ENCODE measurements around the gene SFI1. TPM values are rescaled to one million over a fixed set of nuclear protein-coding genes. Genes with fewer than 3 reads are reported as not detected.
"Not testable (repeated sequence)": the region's sequence is repeated elsewhere in the genome, so short reads cannot be mapped to it uniquely, and the experiment has no call there.

SFI1 gene
- total RNA-seq, 4 donors from 2014 or later = 11.0 to 20.0 (median 16.4) TPM

DNA sequence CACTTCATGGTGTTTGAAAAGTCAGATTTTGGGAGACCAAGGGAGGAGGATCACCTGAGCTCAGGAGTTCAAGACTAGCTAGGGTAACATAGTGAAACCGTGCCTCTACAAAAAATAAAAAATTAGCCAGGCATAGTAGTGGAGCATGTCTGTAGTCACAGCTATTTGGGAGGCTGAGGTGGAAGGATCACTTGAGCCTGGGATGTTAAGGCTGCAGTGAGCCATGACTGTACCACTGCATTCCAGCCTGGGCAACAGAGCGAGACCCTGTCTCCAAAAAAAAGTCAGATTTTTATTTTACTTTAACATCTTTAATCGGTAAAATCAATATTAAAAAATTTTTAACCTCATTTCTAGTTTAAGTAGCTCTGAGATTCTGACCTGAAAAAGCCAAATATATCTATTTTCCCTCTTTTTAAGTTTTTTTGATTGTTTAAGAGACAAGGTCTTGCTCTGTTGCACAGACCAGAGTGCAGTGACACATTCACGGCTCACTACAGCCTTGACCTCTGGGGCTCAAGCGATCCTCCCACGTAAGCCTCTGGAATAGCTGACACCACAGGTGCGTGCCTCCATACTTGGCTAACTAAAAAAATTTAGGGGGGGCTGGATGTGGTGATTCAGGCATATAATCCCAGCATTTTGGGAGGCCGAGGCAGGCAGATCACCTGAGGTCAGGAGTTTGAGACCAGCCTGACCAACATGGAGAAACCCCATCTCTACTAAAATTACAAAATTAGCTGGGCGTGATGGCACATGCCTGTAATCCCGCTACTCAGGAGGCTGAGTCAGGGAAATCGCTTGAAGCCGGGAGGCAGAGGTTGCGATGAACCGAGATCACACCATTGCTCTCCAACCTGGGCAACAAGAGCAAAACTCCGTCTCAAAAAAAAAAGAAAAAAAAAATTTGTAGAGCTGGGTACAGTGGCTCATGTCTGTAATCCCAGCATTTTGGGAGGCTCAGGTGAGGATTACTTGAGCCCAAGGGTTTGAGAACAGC, 48.4 kb downstream of the SFI1 start:
- TF ChIP-seq POLR2A (IDR thresholded peaks at IDR 0.05) = no peak
- TF ChIP-seq, protein P1, sequence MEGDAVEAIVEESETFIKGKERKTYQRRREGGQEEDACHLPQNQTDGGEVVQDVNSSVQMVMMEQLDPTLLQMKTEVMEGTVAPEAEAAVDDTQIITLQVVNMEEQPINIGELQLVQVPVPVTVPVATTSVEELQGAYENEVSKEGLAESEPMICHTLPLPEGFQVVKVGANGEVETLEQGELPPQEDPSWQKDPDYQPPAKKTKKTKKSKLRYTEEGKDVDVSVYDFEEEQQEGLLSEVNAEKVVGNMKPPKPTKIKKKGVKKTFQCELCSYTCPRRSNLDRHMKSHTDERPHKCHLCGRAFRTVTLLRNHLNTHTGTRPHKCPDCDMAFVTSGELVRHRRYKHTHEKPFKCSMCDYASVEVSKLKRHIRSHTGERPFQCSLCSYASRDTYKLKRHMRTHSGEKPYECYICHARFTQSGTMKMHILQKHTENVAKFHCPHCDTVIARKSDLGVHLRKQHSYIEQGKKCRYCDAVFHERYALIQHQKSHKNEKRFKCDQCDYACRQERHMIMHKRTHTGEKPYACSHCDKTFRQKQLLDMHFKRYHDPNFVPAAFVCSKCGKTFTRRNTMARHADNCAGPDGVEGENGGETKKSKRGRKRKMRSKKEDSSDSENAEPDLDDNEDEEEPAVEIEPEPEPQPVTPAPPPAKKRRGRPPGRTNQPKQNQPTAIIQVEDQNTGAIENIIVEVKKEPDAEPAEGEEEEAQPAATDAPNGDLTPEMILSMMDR (IDR thresholded peaks at IDR 0.05) = no peak
- Histone ChIP-seq H3K4me3 (no peak overlapping the region), H3K27ac (no peak overlapping the region), H3K27me3 (no peaks in the 10 kb centered on the region), H3K36me3 (peaks cover 0 to 33% (median 0%) of the 10 kb centered on the region in 3 donors), H3K4me1 (peaks cover 0 to 6% (median 0%) of the 10 kb centered on the region in 3 donors), H3K9me3 (no peaks in the 10 kb centered on the region)
- no peak for DNase-seq
- intact Hi-C loops (cut with DNase I) = no loop called here
- WGBS, 2 donors = 55 to 72% methylated on average over 15 of the region's 15 CpGs

DNA sequence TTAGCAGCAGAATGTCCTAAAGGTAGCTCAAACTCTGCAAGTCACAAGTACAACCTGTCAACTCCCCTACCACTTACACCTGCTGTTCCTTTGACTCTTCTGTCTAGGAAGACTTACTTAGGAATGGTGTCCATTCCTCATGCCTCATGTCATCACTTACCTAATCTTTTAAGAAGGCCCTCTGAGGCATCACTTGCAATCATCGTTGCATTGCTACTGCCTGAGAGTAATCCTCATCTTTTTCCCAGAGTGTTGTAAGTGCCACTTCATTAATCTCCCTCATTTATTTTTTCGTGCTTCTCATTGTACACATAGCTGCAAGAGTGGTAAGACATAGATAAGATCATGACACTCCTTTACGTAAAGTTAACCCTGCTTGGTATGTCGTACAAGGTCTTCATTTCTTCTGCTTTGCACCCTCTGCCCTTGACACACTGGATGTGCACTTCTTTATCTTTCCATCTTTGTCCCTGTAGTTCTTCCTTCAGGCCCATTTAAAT, 54.6 kb downstream of the SFI1 start:
- WGBS, 2 donors = 75 to 77% methylated on average over 4 of the region's 4 CpGs
- Histone ChIP-seq H3K27me3 (no peaks in the 10 kb centered on the region), H3K4me3 (no peak overlapping the region), H3K27ac (no peak overlapping the region), H3K4me1 (no peaks in the 10 kb centered on the region), H3K9me3 (no peaks in the 10 kb centered on the region), H3K36me3 (peaks cover 0 to 62% (median 0%) of the 10 kb centered on the region in 3 donors)
- DNase-seq = no peak
- intact Hi-C loops (cut with DNase I) = no loop called here
- TF ChIP-seq, protein P1 (IDR thresholded peaks at IDR 0.05) = no peak
- no peak for TF ChIP-seq POLR2A (IDR thresholded peaks at IDR 0.05)

DNA sequence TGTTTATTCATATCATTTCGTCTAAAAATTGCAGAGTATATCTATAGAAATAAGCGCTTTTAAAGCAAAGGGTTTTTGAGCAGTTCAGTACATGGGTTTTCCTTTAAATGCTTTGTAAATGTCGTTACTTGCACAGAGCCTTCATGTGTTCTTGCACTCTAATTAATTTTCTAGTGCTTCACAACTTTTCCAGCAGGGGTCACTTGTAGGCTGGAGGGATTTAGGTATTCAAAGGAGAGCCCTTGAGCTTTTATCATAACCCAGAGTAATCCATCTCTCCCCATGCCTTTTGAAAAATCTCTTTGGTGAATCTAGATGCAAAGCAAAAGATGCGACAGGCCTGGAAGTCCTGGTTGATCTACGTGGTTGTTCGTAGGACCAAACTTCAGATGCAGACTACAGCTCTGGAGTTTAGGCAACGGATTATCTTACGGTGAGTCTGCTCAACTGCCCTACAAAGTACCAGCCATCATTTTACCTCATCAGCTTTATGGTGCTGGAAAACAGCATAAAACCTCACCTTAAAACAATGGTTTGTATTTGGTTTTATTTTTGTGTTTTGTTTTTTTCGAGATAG, 60.4 kb downstream of the SFI1 start:
- Histone ChIP-seq H3K27ac (no peak overlapping the region), H3K36me3 (peaks cover 0 to 33% (median 0%) of the 10 kb centered on the region in 3 donors), H3K4me3 (no peak overlapping the region), H3K4me1 (peaks cover 0 to 5% (median 0%) of the 10 kb centered on the region in 3 donors), H3K27me3 (no peaks in the 10 kb centered on the region), H3K9me3 (no peaks in the 10 kb centered on the region)
- DNase-seq = no peak
- TF ChIP-seq, protein P1 (IDR thresholded peaks at IDR 0.05) = peak; percentile 31 to 59 (median 38)
- no peak for TF ChIP-seq POLR2A (IDR thresholded peaks at IDR 0.05)
- intact Hi-C loops (cut with DNase I) = no loop called here
- 71 to 74% methylated on average over 9 of the region's 9 CpGs for WGBS, 2 donors

DNA sequence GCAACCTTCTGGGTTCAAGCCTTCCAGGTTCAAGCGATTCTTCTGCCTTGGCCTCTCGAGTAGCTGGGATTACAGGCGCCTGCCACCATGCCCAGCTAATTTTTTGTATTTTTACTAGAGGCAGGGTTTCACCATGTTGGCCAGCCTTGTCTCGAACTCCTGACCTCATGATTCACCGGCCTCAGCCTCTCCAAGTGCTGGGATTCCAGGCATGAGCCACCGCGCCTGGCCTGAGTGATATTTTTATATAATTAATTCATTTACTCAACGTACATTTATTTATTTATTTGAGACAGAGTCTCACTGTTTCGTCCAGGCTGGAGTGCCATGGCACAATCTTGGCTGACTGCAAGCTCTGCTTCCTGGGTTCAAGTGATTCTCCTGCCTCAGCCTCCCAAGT, 62.2 kb downstream of the SFI1 start:
- H3K4me1 ChIP-seq; intact Hi-C loops (cut with DNase I); H3K9me3 ChIP-seq; H3K27me3 ChIP-seq; H3K27ac ChIP-seq; H3K4me3 ChIP-seq; DNase-seq: not testable (repeated sequence)
- WGBS, 2 donors = 87 to 94% methylated on average over 9 of the region's 9 CpGs
- peaks cover 0 to 35% (median 0%) of the 10 kb centered on the region in 3 donors for H3K36me3 ChIP-seq

DNA sequence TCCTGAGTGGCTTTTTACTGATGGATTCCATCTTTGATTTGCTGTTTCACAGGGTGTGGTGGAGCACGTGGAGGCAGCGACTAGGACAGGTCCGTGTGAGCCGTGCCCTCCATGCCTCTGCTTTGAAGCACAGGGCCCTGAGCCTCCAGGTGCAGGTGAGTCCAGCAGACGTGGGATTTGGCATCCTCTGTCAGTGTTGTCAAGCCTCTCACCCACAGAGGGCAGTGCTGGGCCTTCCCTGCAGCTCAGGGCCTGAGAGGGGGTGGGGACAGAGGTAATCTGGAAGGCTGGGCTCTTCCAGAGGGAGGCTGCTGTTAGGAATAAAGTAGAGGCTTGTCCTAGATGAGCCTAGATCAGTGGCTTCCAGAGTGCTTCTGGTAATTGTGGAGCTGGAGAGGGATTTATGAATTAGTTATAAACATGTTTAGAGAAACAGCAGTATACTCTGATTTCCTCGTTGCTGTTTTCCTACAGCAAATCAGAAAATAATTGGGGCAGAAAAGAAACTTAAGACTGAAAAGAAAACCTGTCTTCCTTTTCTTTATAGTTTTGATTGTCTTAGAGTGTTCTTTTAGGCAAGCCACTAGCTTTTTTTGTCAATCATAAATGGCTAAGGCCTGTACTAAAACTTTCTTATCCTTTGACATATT, 65.0 kb downstream of the SFI1 start:
- TF ChIP-seq, protein P1 (IDR thresholded peaks at IDR 0.05) = peak in 5 of 6 experiments; percentile 53 to 70 (median 64)
- TF ChIP-seq POLR2A (IDR thresholded peaks at IDR 0.05) = no peak
- Histone ChIP-seq H3K27me3 (no peaks in the 10 kb centered on the region), H3K4me1 (peaks cover 0 to 5% (median 0%) of the 10 kb centered on the region in 3 donors), H3K4me3 (no peak overlapping the region), H3K9me3 (no peaks in the 10 kb centered on the region), H3K36me3 (peaks cover 0 to 51% (median 0%) of the 10 kb centered on the region in 3 donors), H3K27ac (no peak overlapping the region)
- no peak for DNase-seq
- intact Hi-C loops (cut with DNase I) = no loop called here
- 76 to 79% methylated on average over 1 of the region's 6 CpGs for WGBS, 2 donors

Measured in esophagus squamous epithelium (tissue), 5 donors.